ENCODE measurements around the gene SCNN1A. TPM values are rescaled to one million over a fixed set of nuclear protein-coding genes. Genes with fewer than 3 reads are reported as not detected.

SCNN1A gene
- total RNA-seq, 4 donors from 2014 or later, result 229 to 449 (median 336) TPM

GRCh38 chr12:6336079-6336888, 39.1 kb downstream of the SCNN1A start:
- H3K4me1 ChIP-seq, result peaks cover 49 to 69% of the 10 kb centered on the region in 2 donors
- H3K27ac ChIP-seq, result peak overlapping the region; percentile 98 to 100 (median 100)
- peaks cover 25 to 33% of the 10 kb centered on the region in 2 donors for H3K36me3 ChIP-seq
- WGBS, 2 donors, result 0 to 2% methylated on average over 11 to 12 of the region's 12 CpGs
- intact Hi-C loops (cut with DNase I), result loop anchor here (5.0 kb wide), 2 partner anchors 46 to 201 kb away; partner anchors contain the start of gene LTBR
- peak; percentile 98 for DNase-seq
- TF ChIP-seq POLR2A (IDR thresholded peaks at IDR 0.05), result peak in 1 of 2 donors; percentile 90
- TF ChIP-seq, protein P1, sequence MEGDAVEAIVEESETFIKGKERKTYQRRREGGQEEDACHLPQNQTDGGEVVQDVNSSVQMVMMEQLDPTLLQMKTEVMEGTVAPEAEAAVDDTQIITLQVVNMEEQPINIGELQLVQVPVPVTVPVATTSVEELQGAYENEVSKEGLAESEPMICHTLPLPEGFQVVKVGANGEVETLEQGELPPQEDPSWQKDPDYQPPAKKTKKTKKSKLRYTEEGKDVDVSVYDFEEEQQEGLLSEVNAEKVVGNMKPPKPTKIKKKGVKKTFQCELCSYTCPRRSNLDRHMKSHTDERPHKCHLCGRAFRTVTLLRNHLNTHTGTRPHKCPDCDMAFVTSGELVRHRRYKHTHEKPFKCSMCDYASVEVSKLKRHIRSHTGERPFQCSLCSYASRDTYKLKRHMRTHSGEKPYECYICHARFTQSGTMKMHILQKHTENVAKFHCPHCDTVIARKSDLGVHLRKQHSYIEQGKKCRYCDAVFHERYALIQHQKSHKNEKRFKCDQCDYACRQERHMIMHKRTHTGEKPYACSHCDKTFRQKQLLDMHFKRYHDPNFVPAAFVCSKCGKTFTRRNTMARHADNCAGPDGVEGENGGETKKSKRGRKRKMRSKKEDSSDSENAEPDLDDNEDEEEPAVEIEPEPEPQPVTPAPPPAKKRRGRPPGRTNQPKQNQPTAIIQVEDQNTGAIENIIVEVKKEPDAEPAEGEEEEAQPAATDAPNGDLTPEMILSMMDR (IDR thresholded peaks at IDR 0.05), result no peak
- H3K4me3 ChIP-seq (replicated peaks in 1 of 3), result peak overlapping the region in 1 of 3 donors; percentile 95
- no peaks in the 10 kb centered on the region for H3K9me3 ChIP-seq
- H3K27me3 ChIP-seq, result no peaks in the 10 kb centered on the region

GRCh38 chr12:6335451-6336078, 39.8 kb downstream of the SCNN1A start:
- Histone ChIP-seq H3K4me1 (peaks cover 49 to 75% of the 10 kb centered on the region in 2 donors), H3K9me3 (no peaks in the 10 kb centered on the region), H3K4me3 (replicated peaks in 1 of 3) (peak overlapping the region in 1 of 3 donors; percentile 95), H3K27me3 (no peaks in the 10 kb centered on the region), H3K27ac (peak overlapping the region; percentile 98 to 100 (median 100)), H3K36me3 (peaks cover 32 to 39% of the 10 kb centered on the region in 2 donors)
- peak; percentile 73 for DNase-seq
- WGBS, 2 donors, result 6 to 13% methylated on average over 6 to 8 of the region's 11 CpGs
- intact Hi-C loops (cut with DNase I), result loop anchor here (5.0 kb wide), 2 partner anchors 47 to 202 kb away; partner anchors contain the start of gene LTBR
- TF ChIP-seq POLR2A (IDR thresholded peaks at IDR 0.05), result no peak
- TF ChIP-seq, protein P1 (IDR thresholded peaks at IDR 0.05), result peak; percentile 9 to 59 (median 48)

GRCh38 chr12:6334940-6335450, 40.4 kb downstream of the SCNN1A start:
- WGBS, 2 donors, result 61 to 63% methylated on average over 13 of the region's 13 CpGs
- Histone ChIP-seq H3K27ac (peak overlapping the region; percentile 98 to 100 (median 100)), H3K4me3 (replicated peaks in 1 of 3) (peak overlapping the region in 1 of 3 donors; percentile 95), H3K4me1 (peaks cover 49 to 78% of the 10 kb centered on the region in 2 donors), H3K27me3 (no peaks in the 10 kb centered on the region), H3K9me3 (no peaks in the 10 kb centered on the region), H3K36me3 (peaks cover 38 to 44% of the 10 kb centered on the region in 2 donors)
- intact Hi-C loops (cut with DNase I), result loop anchor here (5.0 kb wide), 2 partner anchors 47 to 202 kb away; partner anchors contain the start of gene LTBR
- no peak for TF ChIP-seq POLR2A (IDR thresholded peaks at IDR 0.05)
- TF ChIP-seq, protein P1 (IDR thresholded peaks at IDR 0.05), result no peak
- no peak for DNase-seq

DNA sequence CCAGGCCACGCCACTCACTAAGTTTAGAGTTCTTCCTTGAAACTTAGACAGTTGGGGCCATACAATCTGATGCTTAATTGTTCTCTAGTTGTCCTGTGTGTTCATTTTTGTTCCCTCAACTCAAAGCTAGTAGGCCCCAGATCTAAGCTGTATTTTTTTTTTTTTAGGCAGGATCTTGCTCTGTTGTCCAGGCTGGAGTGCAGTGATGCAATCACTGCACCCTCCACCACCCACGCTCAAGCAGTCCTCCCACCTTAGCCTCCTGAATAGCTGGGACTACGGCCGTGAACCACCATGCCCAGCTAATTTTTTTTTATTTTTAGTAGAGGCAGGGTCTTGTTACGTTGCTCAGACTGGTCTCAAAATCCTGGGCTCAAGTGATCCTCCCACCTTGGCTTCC, 41.0 kb downstream of the SCNN1A start:
- 74 to 78% methylated on average over 5 of the region's 5 CpGs for WGBS, 2 donors
- H3K4me3 ChIP-seq (replicated peaks in 1 of 3), result no peak overlapping the region
- H3K4me1 ChIP-seq, result peaks cover 43 to 77% of the 10 kb centered on the region in 2 donors
- peak overlapping the region; percentile 98 to 100 (median 100) for H3K27ac ChIP-seq
- no peak for TF ChIP-seq POLR2A (IDR thresholded peaks at IDR 0.05)
- TF ChIP-seq, protein P1 (IDR thresholded peaks at IDR 0.05), result no peak
- peaks cover 44 to 51% of the 10 kb centered on the region in 2 donors for H3K36me3 ChIP-seq
- no peak for DNase-seq
- no peaks in the 10 kb centered on the region for H3K27me3 ChIP-seq
- no peaks in the 10 kb centered on the region for H3K9me3 ChIP-seq
- intact Hi-C loops (cut with DNase I), result no loop called here

Measured in thyroid gland (tissue), 4 donors.